Brain microvascular endothelial cell (primary cell): ENCODE data around the gene ZNF608.

ENCODE experiments used
- DNase-seq: peaks from one replicate; pipeline ENCODE4 v3.0.0-alpha.2; 2020
- H3K27ac ChIP-seq: fragments of 250-450 bp; sonication (Bioruptor Pico); 2 replicates; pipeline ENCODE4 v1.5.1; 2020; ENCODE audit warnings: mild to moderate bottlenecking, moderate library complexity
- H3K27me3 ChIP-seq: fragments of 250-450 bp; sonication (Bioruptor Pico); replicated peaks from 2 replicates; pipeline ENCODE4 v1.5.1; 2020; ENCODE audit warnings: mild to moderate bottlenecking
- H3K36me3 ChIP-seq: fragments of 250-450 bp; sonication (Bioruptor Pico); replicated peaks from 2 replicates; pipeline ENCODE4 v1.5.1; 2020; ENCODE audit warnings: mild to moderate bottlenecking
- H3K4me3 ChIP-seq: 2 replicates; pipeline ENCODE4 v1.5.1; 2011; ENCODE audit warnings: low read depth, mild to moderate bottlenecking, control low read depth, low read length, moderate library complexity
- in situ Hi-C: cut with HindIII; loops from 2 replicates; pipeline ENCODE4 v1.10.0; 2017; ENCODE audit warnings: low sequenced_read_pairs, low pct_ligation_motif_present
- TF ChIP-seq, protein P1 (sequence below): IDR thresholded peaks from 2 replicates; pipeline ENCODE4 v1.5.1; 2011; ENCODE audit warnings: low read depth, mild to moderate bottlenecking, moderate library complexity, low read length, control low read depth, inconsistent platforms; ENCODE audit errors: missing control alignments

Gene ZNF608

DNA sequence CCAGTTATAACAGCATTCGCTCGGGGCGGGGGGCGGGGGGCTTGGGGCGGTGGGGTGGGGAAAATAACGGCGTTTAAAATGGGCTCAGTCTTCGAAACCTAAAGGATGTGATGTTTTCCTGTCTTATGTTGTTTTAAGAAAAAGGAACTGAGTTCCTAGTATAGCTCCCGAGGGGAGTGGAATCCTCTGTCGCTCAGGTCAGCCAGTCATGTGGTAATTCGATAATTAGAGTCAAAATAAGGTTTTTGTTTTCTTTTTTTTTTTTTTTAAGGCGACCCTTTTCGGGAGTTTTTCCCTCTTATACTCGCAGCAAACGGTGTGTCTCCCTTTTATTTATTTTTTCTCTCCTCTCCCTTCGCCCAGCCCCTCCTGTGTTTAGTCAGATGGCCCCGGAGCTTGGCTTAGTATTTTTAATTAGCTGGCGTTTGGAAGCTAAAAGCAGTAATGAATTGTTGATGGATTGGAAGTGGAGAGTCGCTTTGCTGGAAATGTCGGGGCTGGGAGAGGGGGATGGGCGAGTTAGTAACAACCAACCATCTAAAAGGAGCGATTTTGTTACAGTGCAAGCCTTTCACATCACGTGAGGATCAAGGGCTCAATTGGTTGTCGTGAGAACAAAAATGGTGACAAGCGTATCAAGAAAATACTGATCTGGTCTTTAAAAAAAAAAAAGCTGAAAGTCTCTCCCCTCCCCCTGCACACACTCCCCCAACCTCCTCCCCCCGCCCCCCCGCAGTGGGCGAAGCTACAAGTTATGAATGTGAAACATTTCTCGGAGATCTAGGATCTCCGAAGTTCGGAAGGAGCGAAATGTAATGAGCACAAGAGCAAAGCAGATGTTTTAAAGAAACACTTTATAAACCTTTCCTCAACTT, 714 bp upstream of the ZNF608 start:
- in situ Hi-C loops, result no loop called here
- Histone ChIP-seq H3K4me3 (peak overlapping the region; percentile 84), H3K27ac (peak overlapping the region; percentile 87), H3K36me3 (no peaks in the 10 kb centered on the region), H3K27me3 (no peaks in the 10 kb centered on the region)
- DNase-seq, result peak; percentile 91
- TF ChIP-seq, protein P1, sequence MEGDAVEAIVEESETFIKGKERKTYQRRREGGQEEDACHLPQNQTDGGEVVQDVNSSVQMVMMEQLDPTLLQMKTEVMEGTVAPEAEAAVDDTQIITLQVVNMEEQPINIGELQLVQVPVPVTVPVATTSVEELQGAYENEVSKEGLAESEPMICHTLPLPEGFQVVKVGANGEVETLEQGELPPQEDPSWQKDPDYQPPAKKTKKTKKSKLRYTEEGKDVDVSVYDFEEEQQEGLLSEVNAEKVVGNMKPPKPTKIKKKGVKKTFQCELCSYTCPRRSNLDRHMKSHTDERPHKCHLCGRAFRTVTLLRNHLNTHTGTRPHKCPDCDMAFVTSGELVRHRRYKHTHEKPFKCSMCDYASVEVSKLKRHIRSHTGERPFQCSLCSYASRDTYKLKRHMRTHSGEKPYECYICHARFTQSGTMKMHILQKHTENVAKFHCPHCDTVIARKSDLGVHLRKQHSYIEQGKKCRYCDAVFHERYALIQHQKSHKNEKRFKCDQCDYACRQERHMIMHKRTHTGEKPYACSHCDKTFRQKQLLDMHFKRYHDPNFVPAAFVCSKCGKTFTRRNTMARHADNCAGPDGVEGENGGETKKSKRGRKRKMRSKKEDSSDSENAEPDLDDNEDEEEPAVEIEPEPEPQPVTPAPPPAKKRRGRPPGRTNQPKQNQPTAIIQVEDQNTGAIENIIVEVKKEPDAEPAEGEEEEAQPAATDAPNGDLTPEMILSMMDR, result no peak

DNA sequence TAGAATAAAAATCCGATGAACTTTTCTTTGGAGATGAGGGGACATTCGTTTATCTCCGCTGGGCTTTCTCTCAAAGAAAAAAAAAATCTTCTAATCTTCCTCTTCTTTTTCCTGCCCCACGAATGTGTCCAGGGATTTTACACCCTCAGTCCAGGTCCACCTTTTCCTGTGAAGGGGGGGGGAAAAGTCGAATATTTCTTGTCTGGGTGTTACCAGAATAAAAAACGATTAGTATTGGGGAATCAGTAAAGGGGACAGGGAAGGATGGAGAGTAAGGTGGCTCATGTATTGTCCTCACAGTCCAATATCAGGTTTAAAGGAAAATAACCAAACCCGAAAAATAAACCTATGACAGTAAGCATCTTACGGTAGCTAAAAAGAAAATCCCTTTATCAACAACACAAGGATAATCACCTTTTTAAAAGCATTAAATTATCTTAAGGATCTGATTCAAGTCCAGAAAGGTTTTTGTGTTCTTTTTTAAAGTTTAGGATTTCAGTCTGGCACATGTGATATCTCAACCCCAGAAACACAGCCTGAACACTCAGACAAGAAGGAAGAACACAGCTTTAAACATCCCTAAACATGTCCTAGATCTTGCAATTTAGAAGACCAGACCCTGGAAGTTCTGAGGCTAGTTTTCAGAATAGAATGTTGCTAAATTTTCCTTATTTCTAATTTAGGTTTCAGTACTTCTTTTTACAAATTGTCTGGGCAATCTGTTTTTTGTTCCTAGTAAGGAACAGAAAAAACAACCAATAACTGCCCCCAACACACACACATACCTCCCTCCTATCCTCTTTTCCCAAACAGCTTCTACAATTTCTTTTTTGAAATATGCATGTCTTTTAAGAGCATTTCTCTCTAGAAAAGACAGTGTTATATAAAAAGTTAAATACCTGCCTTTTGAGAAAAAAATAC, 1.2 kb downstream of the ZNF608 start:
- DNase-seq, result no peak
- H3K36me3 ChIP-seq, result no peaks in the 10 kb centered on the region
- H3K27ac ChIP-seq, result peak overlapping the region; percentile 85
- no peaks in the 10 kb centered on the region for H3K27me3 ChIP-seq
- in situ Hi-C loops, result no loop called here
- peak overlapping the region; percentile 84 for H3K4me3 ChIP-seq
- TF ChIP-seq, protein P1, result no peak

DNA sequence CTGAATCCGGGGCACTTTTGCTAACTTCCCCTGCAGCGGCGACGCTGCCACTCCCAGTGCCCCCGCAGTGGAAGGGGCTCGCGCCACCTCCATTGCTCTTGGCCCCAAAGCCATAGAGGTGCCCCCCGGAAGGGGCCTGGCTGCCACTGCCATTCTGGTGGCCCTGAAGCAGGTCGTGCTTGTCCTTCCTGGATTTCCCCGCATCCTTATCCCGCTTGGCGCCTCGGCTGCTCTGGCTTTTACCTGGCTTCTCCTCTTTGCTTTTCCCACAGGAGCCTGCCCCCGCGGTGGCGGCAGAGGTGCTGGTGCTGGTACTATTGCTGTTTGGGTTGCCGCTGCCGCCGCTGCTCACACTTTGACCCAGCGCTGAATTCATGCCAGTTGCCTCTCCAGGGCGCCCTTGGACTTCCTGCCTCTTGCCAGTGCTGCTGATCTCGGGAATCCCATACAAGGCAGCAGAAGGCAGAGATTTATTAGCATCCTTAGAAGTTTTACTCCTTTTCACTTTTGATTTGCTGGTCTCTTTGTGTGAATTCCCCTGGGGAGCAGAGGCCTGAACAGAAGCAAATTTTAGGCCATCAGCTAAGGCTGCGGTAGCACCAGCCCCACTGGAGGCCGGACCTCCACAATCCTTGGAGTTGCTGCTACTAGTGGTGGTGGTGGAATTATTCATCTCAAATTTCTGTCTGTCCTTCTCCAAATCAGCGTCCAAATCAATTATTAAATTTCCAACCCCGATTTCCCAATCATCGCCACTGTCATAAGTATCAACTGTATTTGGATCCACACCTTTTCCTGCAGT, 2.1 kb downstream of the ZNF608 start:
- TF ChIP-seq, protein P1, result peak; percentile 26
- in situ Hi-C loops, result no loop called here
- no peaks in the 10 kb centered on the region for H3K27me3 ChIP-seq
- no peaks in the 10 kb centered on the region for H3K36me3 ChIP-seq
- H3K27ac ChIP-seq, result peak overlapping the region; percentile 17
- no peak for DNase-seq
- H3K4me3 ChIP-seq, result peak overlapping the region; percentile 84

DNA sequence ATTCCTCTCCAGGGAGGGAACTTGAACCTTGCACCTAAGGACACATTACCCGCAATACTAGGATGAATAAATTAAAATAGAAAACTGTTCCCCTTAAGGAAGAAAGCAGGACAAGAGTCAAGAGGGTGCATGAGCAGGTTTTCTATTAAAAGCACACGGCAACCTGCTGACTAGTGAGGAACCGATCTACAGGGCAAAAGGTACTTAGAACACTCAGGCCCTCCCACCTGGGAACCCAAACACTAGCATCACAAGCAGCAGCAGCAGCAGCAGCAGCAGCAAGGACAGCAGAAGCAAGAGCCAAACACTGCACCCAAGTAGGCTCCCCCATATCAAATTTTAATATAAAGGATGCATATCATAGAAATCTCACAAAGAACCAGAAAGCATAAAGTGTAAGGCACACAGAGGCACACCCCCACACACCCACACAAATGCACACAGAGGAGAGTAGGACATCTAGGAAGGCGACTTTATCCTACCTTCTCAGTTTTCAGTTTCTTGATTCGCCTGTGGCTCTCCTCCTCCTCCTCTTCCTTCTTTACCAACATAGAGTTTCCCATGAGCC, 2.8 kb downstream of the ZNF608 start:
- H3K27ac ChIP-seq, result peak overlapping the region; percentile 46
- no peak for DNase-seq
- no peaks in the 10 kb centered on the region for H3K36me3 ChIP-seq
- no peaks in the 10 kb centered on the region for H3K27me3 ChIP-seq
- TF ChIP-seq, protein P1, result no peak
- in situ Hi-C loops, result no loop called here
- peak overlapping the region; percentile 84 for H3K4me3 ChIP-seq

DNA sequence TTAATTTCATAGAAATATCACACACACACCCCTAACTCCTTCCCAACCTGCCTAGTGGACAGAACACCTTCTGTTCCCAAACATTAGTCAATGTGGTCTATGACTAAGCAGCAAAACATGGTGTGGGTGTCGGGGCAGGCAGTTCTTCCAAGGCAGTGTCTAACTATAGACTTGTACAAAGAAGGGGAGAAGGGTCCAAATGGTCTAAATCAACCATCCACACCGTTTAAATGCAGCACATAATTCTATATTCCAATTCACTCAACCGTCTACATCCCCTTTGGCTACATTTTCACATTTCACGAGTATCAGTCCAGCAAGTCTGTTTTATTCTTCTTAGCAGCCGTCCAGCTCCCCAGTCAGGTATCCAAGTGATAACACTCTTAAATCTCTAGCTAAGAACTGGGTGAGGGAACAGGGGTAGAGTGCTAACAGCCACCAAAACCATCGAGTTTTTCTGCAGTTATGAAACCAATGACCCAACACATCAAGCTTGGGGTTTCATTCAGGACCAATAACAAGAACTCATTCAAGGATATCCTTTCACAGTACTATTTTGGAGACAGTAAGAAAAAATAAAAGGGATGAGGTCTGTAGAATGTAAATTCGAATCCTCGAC, 3.3 kb downstream of the ZNF608 start:
- H3K27me3 ChIP-seq, result no peaks in the 10 kb centered on the region
- H3K36me3 ChIP-seq, result no peaks in the 10 kb centered on the region
- TF ChIP-seq, protein P1, result no peak
- DNase-seq, result peak; percentile 88
- peak overlapping the region; percentile 46 for H3K27ac ChIP-seq
- in situ Hi-C loops, result no loop called here
- H3K4me3 ChIP-seq, result peak overlapping the region; percentile 84
